ENCODE data around the gene DDX54. TPM values are rescaled to one million over a fixed set of nuclear protein-coding genes. Genes with fewer than 3 reads are reported as not detected.

The DDX54 gene
- total RNA-seq, 1 experiment from 2014 or later: 101 TPM

DNA sequence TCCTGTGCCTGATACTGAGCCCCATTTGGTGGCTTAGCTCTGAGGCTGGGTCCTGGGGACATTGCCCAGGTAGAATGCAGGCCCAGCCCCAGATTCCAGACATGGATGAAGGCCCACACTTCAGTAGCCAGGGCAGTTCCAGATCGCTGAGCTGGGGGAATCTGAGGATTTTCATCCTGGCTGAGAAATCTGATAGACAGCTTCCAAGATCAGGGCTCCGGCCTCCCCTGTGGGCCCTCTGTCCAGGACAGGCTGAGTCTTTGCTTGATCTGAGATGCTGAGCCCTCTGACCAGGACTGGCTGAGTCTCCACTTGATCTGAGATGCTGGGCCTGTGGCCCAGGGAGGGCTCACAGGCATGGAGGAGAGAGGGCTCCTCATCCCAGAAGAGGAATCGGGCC, 46.5 kb downstream of the DDX54 start:
- Histone ChIP-seq H3K9me3 (ENCODE audit: control insufficient read depth, insufficient read depth, low read depth, low read length) (no peaks in the 10 kb centered on the region), H3K36me3 (ENCODE audit: control insufficient read depth, insufficient read depth, low read length) (no peaks in the 10 kb centered on the region), H3K27me3 (ENCODE audit: control insufficient read depth, insufficient read depth, low read length) (no peaks in the 10 kb centered on the region), H3K4me3 (ENCODE audit: low read depth in 2 of 2, low read length in 2 of 2) (no peak overlapping the region), H3K4me1 (ENCODE audit: control insufficient read depth, insufficient read depth, low read length) (peaks cover 11% of the 10 kb centered on the region), H3K27ac (ENCODE audit: low read length) (no peak overlapping the region)
- ChIA-PET POLR2A (no interaction called here), CTCF (interaction anchor here (0.6 to 1.0 kb wide), 2 partner anchors 15 to 23 kb away, joined by 3 to 4 read pairs; no protein-coding TSS in a partner anchor)
- in situ Hi-C loops (cut with HindIII; ENCODE audit: low pct_unique_long_range_greater_than_20kb, low sequenced_read_pairs) (no loop called here), intact Hi-C loops (cut with micrococcal nuclease; ENCODE audit: unreplicated experiment) (no loop called here)
- no peak for TF ChIP-seq TCF7L2 (IDR thresholded peaks at IDR 0.05; ENCODE audit: low read depth, low read length)
- TF ChIP-seq, protein P1, sequence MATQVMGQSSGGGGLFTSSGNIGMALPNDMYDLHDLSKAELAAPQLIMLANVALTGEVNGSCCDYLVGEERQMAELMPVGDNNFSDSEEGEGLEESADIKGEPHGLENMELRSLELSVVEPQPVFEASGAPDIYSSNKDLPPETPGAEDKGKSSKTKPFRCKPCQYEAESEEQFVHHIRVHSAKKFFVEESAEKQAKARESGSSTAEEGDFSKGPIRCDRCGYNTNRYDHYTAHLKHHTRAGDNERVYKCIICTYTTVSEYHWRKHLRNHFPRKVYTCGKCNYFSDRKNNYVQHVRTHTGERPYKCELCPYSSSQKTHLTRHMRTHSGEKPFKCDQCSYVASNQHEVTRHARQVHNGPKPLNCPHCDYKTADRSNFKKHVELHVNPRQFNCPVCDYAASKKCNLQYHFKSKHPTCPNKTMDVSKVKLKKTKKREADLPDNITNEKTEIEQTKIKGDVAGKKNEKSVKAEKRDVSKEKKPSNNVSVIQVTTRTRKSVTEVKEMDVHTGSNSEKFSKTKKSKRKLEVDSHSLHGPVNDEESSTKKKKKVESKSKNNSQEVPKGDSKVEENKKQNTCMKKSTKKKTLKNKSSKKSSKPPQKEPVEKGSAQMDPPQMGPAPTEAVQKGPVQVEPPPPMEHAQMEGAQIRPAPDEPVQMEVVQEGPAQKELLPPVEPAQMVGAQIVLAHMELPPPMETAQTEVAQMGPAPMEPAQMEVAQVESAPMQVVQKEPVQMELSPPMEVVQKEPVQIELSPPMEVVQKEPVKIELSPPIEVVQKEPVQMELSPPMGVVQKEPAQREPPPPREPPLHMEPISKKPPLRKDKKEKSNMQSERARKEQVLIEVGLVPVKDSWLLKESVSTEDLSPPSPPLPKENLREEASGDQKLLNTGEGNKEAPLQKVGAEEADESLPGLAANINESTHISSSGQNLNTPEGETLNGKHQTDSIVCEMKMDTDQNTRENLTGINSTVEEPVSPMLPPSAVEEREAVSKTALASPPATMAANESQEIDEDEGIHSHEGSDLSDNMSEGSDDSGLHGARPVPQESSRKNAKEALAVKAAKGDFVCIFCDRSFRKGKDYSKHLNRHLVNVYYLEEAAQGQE (IDR thresholded peaks at IDR 0.05; ENCODE audit: insufficient read depth in 1 of 2, low read depth in 2 of 2, low read length in 1 of 2): no peak
- no peak for TF ChIP-seq POLR2AphosphoS5 (IDR thresholded peaks at IDR 0.05; ENCODE audit: low read depth, low read length)
- no peak for TF ChIP-seq SIN3A (IDR thresholded peaks at IDR 0.05; ENCODE audit: borderline replicate concordance, insufficient read depth, low read depth, low read length)
- TF ChIP-seq, protein P2, sequence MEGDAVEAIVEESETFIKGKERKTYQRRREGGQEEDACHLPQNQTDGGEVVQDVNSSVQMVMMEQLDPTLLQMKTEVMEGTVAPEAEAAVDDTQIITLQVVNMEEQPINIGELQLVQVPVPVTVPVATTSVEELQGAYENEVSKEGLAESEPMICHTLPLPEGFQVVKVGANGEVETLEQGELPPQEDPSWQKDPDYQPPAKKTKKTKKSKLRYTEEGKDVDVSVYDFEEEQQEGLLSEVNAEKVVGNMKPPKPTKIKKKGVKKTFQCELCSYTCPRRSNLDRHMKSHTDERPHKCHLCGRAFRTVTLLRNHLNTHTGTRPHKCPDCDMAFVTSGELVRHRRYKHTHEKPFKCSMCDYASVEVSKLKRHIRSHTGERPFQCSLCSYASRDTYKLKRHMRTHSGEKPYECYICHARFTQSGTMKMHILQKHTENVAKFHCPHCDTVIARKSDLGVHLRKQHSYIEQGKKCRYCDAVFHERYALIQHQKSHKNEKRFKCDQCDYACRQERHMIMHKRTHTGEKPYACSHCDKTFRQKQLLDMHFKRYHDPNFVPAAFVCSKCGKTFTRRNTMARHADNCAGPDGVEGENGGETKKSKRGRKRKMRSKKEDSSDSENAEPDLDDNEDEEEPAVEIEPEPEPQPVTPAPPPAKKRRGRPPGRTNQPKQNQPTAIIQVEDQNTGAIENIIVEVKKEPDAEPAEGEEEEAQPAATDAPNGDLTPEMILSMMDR (IDR thresholded peaks at IDR 0.05): no peak
- DNase-seq (ENCODE audit: low read depth, low spot score): no peak
- ATAC-seq: no peak
- no TSS peak for BruUV-seq (replicated peaks)

DNA sequence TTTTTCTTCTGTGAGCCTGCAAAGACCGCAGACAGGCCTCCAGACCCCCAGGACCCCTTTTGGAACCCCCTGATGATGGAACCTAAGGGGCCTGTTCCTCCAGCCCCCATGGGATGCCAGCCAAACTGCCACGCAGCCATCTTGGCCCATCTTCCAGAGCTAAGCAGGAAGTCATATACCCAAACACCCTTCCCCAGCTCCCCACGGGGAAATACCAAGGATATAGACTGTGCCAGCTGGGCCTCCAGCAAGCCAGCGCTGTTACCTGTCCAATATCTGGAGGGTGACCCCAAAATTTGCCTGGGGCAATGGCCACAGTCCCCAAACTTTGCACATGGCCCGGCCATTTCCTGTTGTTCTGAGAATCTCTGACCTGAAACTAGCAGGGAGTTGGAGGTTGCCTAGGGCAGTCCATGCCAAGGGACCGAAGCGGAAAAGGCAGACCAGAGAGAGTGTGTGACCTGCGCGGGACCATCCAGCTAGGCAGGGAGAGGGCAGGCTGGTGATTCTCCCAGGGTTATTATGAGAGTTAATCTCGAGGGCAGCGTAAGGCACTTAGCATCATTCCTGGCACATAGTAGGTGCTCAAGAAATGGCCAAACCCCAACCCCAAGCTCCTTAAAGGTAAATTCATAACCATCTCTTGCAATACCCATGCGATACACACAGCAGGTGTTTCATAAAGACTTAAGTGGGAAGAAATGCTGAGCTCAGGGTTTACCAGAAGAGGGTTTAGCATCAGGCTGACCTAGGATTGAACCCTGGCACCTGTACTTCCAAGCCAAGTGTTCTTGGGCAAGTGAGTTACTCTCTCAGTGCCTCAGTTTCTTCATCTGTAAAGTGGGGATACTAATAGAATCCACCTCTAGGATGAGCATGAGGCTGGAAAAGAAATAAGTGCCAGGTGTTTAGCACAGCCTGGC, 47.2 kb downstream of the DDX54 start:
- Histone ChIP-seq H3K4me3 (ENCODE audit: low read depth in 2 of 2, low read length in 2 of 2) (no peak overlapping the region), H3K9me3 (ENCODE audit: control insufficient read depth, insufficient read depth, low read depth, low read length) (no peaks in the 10 kb centered on the region), H3K36me3 (ENCODE audit: control insufficient read depth, insufficient read depth, low read length) (no peaks in the 10 kb centered on the region), H3K27me3 (ENCODE audit: control insufficient read depth, insufficient read depth, low read length) (no peaks in the 10 kb centered on the region), H3K27ac (ENCODE audit: low read length) (no peak overlapping the region), H3K4me1 (ENCODE audit: control insufficient read depth, insufficient read depth, low read length) (peaks cover 11% of the 10 kb centered on the region)
- ChIA-PET CTCF (interaction anchor here (1.0 kb wide), 1 partner anchor 15 kb away, joined by 3 read pairs; no protein-coding TSS in a partner anchor), POLR2A (no interaction called here)
- intact Hi-C loops (cut with micrococcal nuclease; ENCODE audit: unreplicated experiment): no loop called here
- BruUV-seq (replicated peaks): no TSS peak
- DNase-seq (ENCODE audit: low read depth, low spot score) (no peak), ATAC-seq (no peak)
- TF ChIP-seq, protein P1 (IDR thresholded peaks at IDR 0.05; ENCODE audit: insufficient read depth in 1 of 2, low read depth in 2 of 2, low read length in 1 of 2): no peak
- no peak for TF ChIP-seq TCF7L2 (IDR thresholded peaks at IDR 0.05; ENCODE audit: low read depth, low read length)
- TF ChIP-seq SIN3A (IDR thresholded peaks at IDR 0.05; ENCODE audit: borderline replicate concordance, insufficient read depth, low read depth, low read length): no peak
- TF ChIP-seq, protein P2 (IDR thresholded peaks at IDR 0.05): no peak
- no peak for TF ChIP-seq POLR2AphosphoS5 (IDR thresholded peaks at IDR 0.05; ENCODE audit: low read depth, low read length)
- in situ Hi-C loops (cut with HindIII; ENCODE audit: low pct_unique_long_range_greater_than_20kb, low sequenced_read_pairs): no loop called here
